ENCODE data around the gene SPATA22. TPM values are rescaled to one million over a fixed set of nuclear protein-coding genes. Genes with fewer than 3 reads are reported as not detected.
"Not testable (repeated sequence)": the region's sequence is repeated elsewhere in the genome, so short reads cannot be mapped to it uniquely, and the experiment has no call there.

SPATA22 gene
- total RNA-seq, 6 experiments from 2014 or later: not detected

- intact Hi-C loops (cut with DNase I): no loop called here
- WGBS (ENCODE audit: insufficient coverage, low coverage, low lambda C conversion rate, missing lambda C conversion rate): 68% methylated on average over 5 of the region's 5 CpGs
- Histone ChIP-seq H3K4me1 (no peaks in the 10 kb centered on the region), H3K27me3 (no peaks in the 10 kb centered on the region), H3K4me3 (no peak overlapping the region), H3K9me3 (no peaks in the 10 kb centered on the region), H3K27ac (no peak overlapping the region), H3K36me3 (no peaks in the 10 kb centered on the region)
- ATAC-seq (no peak), DNase-seq (no peak)
- TF ChIP-seq POLR2A (IDR thresholded peaks at IDR 0.05) (no peak), CTCF (IDR thresholded peaks at IDR 0.05) (no peak)
Observed at GRCh38 chr17:3415610-3416009, 56.0 kb downstream of the SPATA22 start.

GRCh38 chr17:3412216-3412615, 59.4 kb downstream of the SPATA22 start:
- H3K27me3 ChIP-seq; H3K4me1 ChIP-seq; H3K4me3 ChIP-seq; ATAC-seq; H3K36me3 ChIP-seq; intact Hi-C loops (cut with DNase I); H3K27ac ChIP-seq; DNase-seq; H3K9me3 ChIP-seq: not testable (repeated sequence)
- no CpG with 5 or more reads among the region's 16 CpGs for WGBS (ENCODE audit: insufficient coverage, low coverage, low lambda C conversion rate, missing lambda C conversion rate)

DNA sequence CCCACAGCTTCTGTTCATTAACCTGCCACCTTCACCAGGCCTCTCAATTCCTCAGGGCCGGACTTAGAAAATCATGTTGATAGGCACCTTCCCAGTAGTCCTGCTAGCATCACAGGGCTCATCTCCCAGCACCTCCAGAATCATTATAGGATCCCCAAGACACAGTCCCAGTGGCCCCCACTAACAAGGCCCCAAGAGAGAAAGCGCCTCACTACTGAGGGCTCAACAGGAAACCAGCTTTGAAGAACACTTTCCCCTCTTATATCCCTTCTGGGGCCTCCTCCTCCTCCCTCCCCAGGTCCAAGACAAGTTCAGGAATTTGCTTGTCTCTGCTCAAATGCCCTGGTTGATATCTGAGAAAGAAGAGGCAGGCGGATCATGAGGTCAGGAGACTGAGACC, 60.5 kb downstream of the SPATA22 start, which contains the start of gene OR3A3:
Gene OR3A3 (plus strand): TSS at position 301 of the 400 bp plus-strand sequence.
- H3K4me3 ChIP-seq: no peak within 1 kb of the TSS
- H3K9me3 ChIP-seq: no peaks in the 10 kb centered on the region
- H3K27ac ChIP-seq: no peak within 1 kb of the TSS
- H3K4me1 ChIP-seq: no peaks in the 10 kb centered on the region
- no peaks in the 10 kb centered on the region for H3K36me3 ChIP-seq
- ATAC-seq: no peak
- intact Hi-C loops (cut with DNase I): no loop called here
- H3K27me3 ChIP-seq: no peaks in the 10 kb centered on the region
- WGBS (ENCODE audit: insufficient coverage, low coverage, low lambda C conversion rate, missing lambda C conversion rate): 76% methylated on average over 2 of the region's 3 CpGs
- no peak for TF ChIP-seq CTCF (IDR thresholded peaks at IDR 0.05)
- TF ChIP-seq POLR2A (IDR thresholded peaks at IDR 0.05): no peak
- no peak for DNase-seq

- H3K27me3 ChIP-seq; H3K36me3 ChIP-seq; H3K27ac ChIP-seq; H3K9me3 ChIP-seq; intact Hi-C loops (cut with DNase I); DNase-seq; H3K4me1 ChIP-seq; ATAC-seq; H3K4me3 ChIP-seq: not testable (repeated sequence)
- 91% methylated on average over 1 of the region's 1 CpG for WGBS (ENCODE audit: insufficient coverage, low coverage, low lambda C conversion rate, missing lambda C conversion rate)
Observed at GRCh38 chr17:3403856-3404255, 67.8 kb downstream of the SPATA22 start.

DNA sequence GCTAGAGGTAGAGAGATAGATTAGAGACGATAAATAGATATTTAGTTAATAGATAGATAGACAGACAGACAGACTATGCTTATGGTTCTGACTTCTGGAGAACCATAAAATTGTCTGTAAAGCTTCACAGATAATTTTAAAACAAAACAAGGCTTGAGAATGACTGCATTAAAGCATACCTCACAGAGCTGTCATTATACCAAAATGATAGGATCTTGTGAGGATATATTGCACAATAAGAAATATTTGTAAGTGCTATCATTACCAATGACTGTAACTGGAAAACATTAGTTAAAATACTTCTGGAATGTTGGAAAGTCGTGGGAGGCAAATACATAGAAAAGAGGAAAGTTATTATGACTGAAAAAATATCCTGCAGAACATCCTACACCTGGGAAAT, 69.8 kb downstream of the SPATA22 start:
- Histone ChIP-seq H3K36me3 (no peaks in the 10 kb centered on the region), H3K27ac (no peak overlapping the region), H3K4me3 (no peak overlapping the region), H3K4me1 (no peaks in the 10 kb centered on the region), H3K27me3 (no peaks in the 10 kb centered on the region), H3K9me3 (no peaks in the 10 kb centered on the region)
- TF ChIP-seq POLR2A (IDR thresholded peaks at IDR 0.05) (no peak), CTCF (IDR thresholded peaks at IDR 0.05) (no peak)
- DNase-seq (no peak), ATAC-seq (no peak)
- 42% methylated on average over 2 of the region's 2 CpGs for WGBS (ENCODE audit: insufficient coverage, low coverage, low lambda C conversion rate, missing lambda C conversion rate)
- intact Hi-C loops (cut with DNase I): no loop called here

GRCh38 chr17:3400055-3400454, 71.6 kb downstream of the SPATA22 start:
- WGBS (ENCODE audit: insufficient coverage, low coverage, low lambda C conversion rate, missing lambda C conversion rate): 55% methylated on average over 6 of the region's 6 CpGs
- TF ChIP-seq POLR2A (IDR thresholded peaks at IDR 0.05): no peak
- TF ChIP-seq CTCF (IDR thresholded peaks at IDR 0.05): no peak
- H3K27ac ChIP-seq: no peak overlapping the region
- no peaks in the 10 kb centered on the region for H3K27me3 ChIP-seq
- ATAC-seq (no peak), DNase-seq (no peak)
- no peaks in the 10 kb centered on the region for H3K4me1 ChIP-seq
- H3K4me3 ChIP-seq: no peak overlapping the region
- no peaks in the 10 kb centered on the region for H3K36me3 ChIP-seq
- no peaks in the 10 kb centered on the region for H3K9me3 ChIP-seq
- intact Hi-C loops (cut with DNase I): no loop called here

Measured in right lobe of liver (tissue), 6 donors.